OCI-LY3 (cell line): ENCODE data around the gene TUBGCP5.

Source experiments
- EZH2phosphoT487 ChIP-seq: fragments of 200-600 bp; shearing (Covaris generic); IDR thresholded peaks from 2 replicates; pipeline ENCODE4 v1.6.1; 2018; ENCODE audit warnings: antibody characterized with exemption, mixed run types, low read depth
- TF ChIP-seq, protein P1 (sequence below): fragments of 200-600, 300-600 bp; sonication (generic); IDR thresholded peaks from 2 replicates; pipeline ENCODE4 v1.5.1; 2014; ENCODE audit warnings: antibody characterized with exemption, low read length, low read depth

DNA sequence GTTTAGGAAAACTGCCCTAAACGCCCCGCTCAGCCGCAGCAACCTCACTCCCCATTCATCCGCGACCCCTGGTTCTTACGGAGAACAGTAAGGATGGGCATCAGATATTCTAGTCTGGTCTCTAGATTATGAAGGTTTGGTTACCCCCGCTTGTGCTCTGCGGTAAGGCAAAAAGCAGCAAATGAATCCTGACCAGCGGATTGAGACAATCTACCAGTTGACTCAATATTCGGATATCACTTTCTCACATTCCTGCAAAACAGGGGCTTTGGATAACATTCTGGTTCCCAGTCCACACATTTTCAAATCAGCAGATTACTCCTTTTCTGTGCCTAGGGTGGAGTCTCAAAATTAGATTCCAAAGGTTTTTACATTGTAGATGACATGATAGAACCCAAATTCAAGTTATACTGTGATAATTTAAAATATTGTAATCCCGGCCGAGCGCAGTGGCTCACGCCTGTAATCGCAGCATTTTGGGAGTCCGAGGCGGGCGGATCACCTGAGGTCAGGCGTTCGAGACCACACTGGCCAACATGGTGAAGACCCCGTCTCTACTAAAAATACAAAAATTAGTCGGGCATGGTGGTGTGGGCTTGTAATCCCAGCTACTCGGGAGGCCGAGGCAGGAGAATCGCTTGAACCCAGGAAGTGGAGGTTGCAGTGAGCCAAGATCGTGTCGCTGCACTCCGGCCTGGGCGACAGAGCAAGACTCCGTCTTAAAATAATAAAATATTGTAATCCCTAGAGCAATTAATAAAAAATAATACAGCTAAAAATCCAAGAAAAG lies 58.1 kb downstream of the TUBGCP5 start:
- TF ChIP-seq, protein P1, sequence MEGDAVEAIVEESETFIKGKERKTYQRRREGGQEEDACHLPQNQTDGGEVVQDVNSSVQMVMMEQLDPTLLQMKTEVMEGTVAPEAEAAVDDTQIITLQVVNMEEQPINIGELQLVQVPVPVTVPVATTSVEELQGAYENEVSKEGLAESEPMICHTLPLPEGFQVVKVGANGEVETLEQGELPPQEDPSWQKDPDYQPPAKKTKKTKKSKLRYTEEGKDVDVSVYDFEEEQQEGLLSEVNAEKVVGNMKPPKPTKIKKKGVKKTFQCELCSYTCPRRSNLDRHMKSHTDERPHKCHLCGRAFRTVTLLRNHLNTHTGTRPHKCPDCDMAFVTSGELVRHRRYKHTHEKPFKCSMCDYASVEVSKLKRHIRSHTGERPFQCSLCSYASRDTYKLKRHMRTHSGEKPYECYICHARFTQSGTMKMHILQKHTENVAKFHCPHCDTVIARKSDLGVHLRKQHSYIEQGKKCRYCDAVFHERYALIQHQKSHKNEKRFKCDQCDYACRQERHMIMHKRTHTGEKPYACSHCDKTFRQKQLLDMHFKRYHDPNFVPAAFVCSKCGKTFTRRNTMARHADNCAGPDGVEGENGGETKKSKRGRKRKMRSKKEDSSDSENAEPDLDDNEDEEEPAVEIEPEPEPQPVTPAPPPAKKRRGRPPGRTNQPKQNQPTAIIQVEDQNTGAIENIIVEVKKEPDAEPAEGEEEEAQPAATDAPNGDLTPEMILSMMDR: no peak
- TF ChIP-seq EZH2phosphoT487: no peak
